Transverse colon (tissue), 4 donors: Measurements from ENCODE around the gene TULP1.

ENCODE experiments used
- CTCF ChIP-seq, 5 experiments: fragments of 200-600 bp in 3 of 5; fragments of 450-650 bp in 2 of 5; sonication (generic) in 3 of 5; IDR thresholded peaks; 1 replicate in 2 of 5; 2 replicates in 3 of 5; pipeline ENCODE4 v1.5.1; 2016 to 2017; ENCODE audit warnings: antibody characterized with exemption in 5 of 5, inconsistent platforms in 3 of 5, mild to moderate bottlenecking in 2 of 5, moderate library complexity in 1 of 5
- EP300 ChIP-seq: sonication (generic); formaldehyde crosslinking; IDR thresholded peaks from one replicate; pipeline ENCODE4 v1.6.1; 2017; ENCODE audit warnings: antibody characterized with exemption, low read depth
- POLR2A ChIP-seq: fragments of 450-650 bp; IDR thresholded peaks from one replicate; pipeline ENCODE4 v1.6.1; 2016; ENCODE audit warnings: antibody characterized with exemption, mild to moderate bottlenecking, moderate library complexity
- POLR2AphosphoS5 ChIP-seq, 3 donors: sonication (generic); formaldehyde crosslinking; IDR thresholded peaks; one replicate each; pipeline ENCODE4 v1.6.1; 2016; ENCODE audit warnings: antibody characterized with exemption in 3 of 3

GRCh38 chr6:35547676-35548075 lies 35.0 kb upstream of the TULP1 start:
- TF ChIP-seq CTCF (IDR thresholded peaks at IDR 0.05): no peak
- no peak for TF ChIP-seq POLR2AphosphoS5 (IDR thresholded peaks at IDR 0.05)
- TF ChIP-seq POLR2A: no peak
- no peak for TF ChIP-seq EP300
